DND-41 (cell line): ENCODE data around the gene KRTAP10-12.

ENCODE experiments used
- ATAC-seq: fragments of 200-7000 bp; cut with Tn5 transposase; 3 replicates; pipeline ENCODE4 v1.9.1; 2021; ENCODE audit warnings: low read depth; ENCODE audit not compliant: insufficient read depth
- DNase-seq: peaks from one replicate; pipeline ENCODE4 v3.0.0-alpha.2; 2020
- H2AFZ ChIP-seq: 2 replicates; pipeline ENCODE4 v1.6.0; 2012; ENCODE audit warnings: low read depth, low read length
- H3K27ac ChIP-seq: 2 replicates; pipeline ENCODE4 v1.5.1; 2012; ENCODE audit warnings: low read length, inconsistent platforms
- H3K27me3 ChIP-seq: fragments of 200-600 bp; sonication (generic); 2 replicates; pipeline ENCODE4 v1.6.0; 2012; ENCODE audit warnings: low read length, mild to moderate bottlenecking, inconsistent platforms; ENCODE audit not compliant: insufficient read depth, poor library complexity
- H3K36me3 ChIP-seq: 2 replicates; pipeline ENCODE4 v1.5.1; 2012; ENCODE audit warnings: low read length, inconsistent platforms; ENCODE audit not compliant: insufficient read depth
- H3K4me1 ChIP-seq: 2 replicates; pipeline ENCODE4 v1.5.1; 2012; ENCODE audit warnings: mild to moderate bottlenecking, low read length; ENCODE audit not compliant: insufficient read depth
- H3K4me2 ChIP-seq: 2 replicates; pipeline ENCODE4 v1.6.0; 2012; ENCODE audit warnings: mild to moderate bottlenecking, moderate library complexity, low read length, inconsistent platforms; ENCODE audit not compliant: insufficient read depth
- H3K4me3 ChIP-seq, 2 experiments: fragments of 200-600 bp in 1 of 2; shearing (Covaris generic) in 1 of 2; 2 replicates each; pipeline ENCODE4 v1.5.1; 2012 to 2016; ENCODE audit warnings: inconsistent platforms in 2 of 2, low read length in 2 of 2, mild to moderate bottlenecking in 2 of 2, low read depth in 1 of 2, moderate library complexity in 1 of 2
- H3K79me2 ChIP-seq: 2 replicates; pipeline ENCODE4 v1.6.0; 2012; ENCODE audit warnings: low read length, inconsistent platforms; ENCODE audit not compliant: insufficient read depth
- H3K9ac ChIP-seq: 2 replicates; pipeline ENCODE4 v1.6.0; 2012; ENCODE audit warnings: low read depth, mild to moderate bottlenecking, inconsistent platforms, low read length, moderate library complexity
- H3K9me3 ChIP-seq: 2 replicates; pipeline ENCODE4 v1.5.1; 2012; ENCODE audit warnings: low read length, moderate library complexity, mild to moderate bottlenecking, inconsistent platforms; ENCODE audit not compliant: insufficient read depth, severe bottlenecking
- H4K20me1 ChIP-seq: 2 replicates; pipeline ENCODE4 v1.6.0; 2012; ENCODE audit warnings: low read length; ENCODE audit not compliant: insufficient read depth
- CTCF ChIP-seq: IDR thresholded peaks from 2 replicates; pipeline ENCODE4 v1.5.1; 2012; ENCODE audit warnings: borderline replicate concordance, low read length, moderate library complexity, mild to moderate bottlenecking; ENCODE audit not compliant: poor library complexity, severe bottlenecking; ENCODE audit errors: extremely low read depth
- EZH2 ChIP-seq: IDR thresholded peaks from 3 replicates; pipeline ENCODE4 v1.6.1; 2012; ENCODE audit warnings: borderline replicate concordance, low read depth, mild to moderate bottlenecking, moderate library complexity, low read length, inconsistent platforms; ENCODE audit not compliant: severe bottlenecking

The KRTAP10-12 gene

GRCh38 chr21:44702973-44703730, 6.2 kb downstream of the KRTAP10-12 start:
- no peak overlapping the region for H2AFZ ChIP-seq
- H4K20me1 ChIP-seq: no peaks in the 10 kb centered on the region; the same call in 1 of the 2 replicates
- H3K4me1 ChIP-seq: no peaks in the 10 kb centered on the region
- no peak overlapping the region for H3K4me2 ChIP-seq
- no peaks in the 10 kb centered on the region for H3K9me3 ChIP-seq
- H3K27ac ChIP-seq: no peak overlapping the region
- no peak overlapping the region for H3K4me3 ChIP-seq
- H3K36me3 ChIP-seq: no peaks in the 10 kb centered on the region
- peaks cover 10% of the 10 kb centered on the region for H3K27me3 ChIP-seq
- no peaks in the 10 kb centered on the region for H3K79me2 ChIP-seq
- no peak for ATAC-seq
- no peak for DNase-seq
- H3K9ac ChIP-seq: no peak overlapping the region
- TF ChIP-seq EZH2: no peak
- no peak for TF ChIP-seq CTCF

- H3K27me3 ChIP-seq: peaks cover 12% of the 10 kb centered on the region
- no peak overlapping the region for H3K4me3 ChIP-seq
- no peak overlapping the region for H2AFZ ChIP-seq
- H3K36me3 ChIP-seq: no peaks in the 10 kb centered on the region
- H4K20me1 ChIP-seq: no peaks in the 10 kb centered on the region; the same call in 1 of the 2 replicates
- no peak overlapping the region for H3K9ac ChIP-seq
- TF ChIP-seq EZH2: no peak
- no peaks in the 10 kb centered on the region for H3K9me3 ChIP-seq
- no peak overlapping the region for H3K27ac ChIP-seq
- ATAC-seq: no peak
- H3K79me2 ChIP-seq: no peaks in the 10 kb centered on the region
- H3K4me2 ChIP-seq: no peak overlapping the region
- no peak for DNase-seq
- H3K4me1 ChIP-seq: no peaks in the 10 kb centered on the region
Measured at GRCh38 chr21:44703731-44704635, 7.0 kb downstream of the KRTAP10-12 start.

GRCh38 chr21:44704636-44705001, 7.6 kb downstream of the KRTAP10-12 start:
- Histone ChIP-seq H2AFZ (no peak overlapping the region), H3K79me2 (no peaks in the 10 kb centered on the region), H3K4me2 (no peak overlapping the region), H3K9me3 (no peaks in the 10 kb centered on the region), H3K4me3 (no peak overlapping the region), H3K36me3 (no peaks in the 10 kb centered on the region), H3K9ac (no peak overlapping the region), H3K4me1 (no peaks in the 10 kb centered on the region), H3K27ac (no peak overlapping the region), H4K20me1 (no peaks in the 10 kb centered on the region; the same call in 1 of the 2 replicates), H3K27me3 (peaks cover 12% of the 10 kb centered on the region)
- ATAC-seq (no peak), DNase-seq (no peak)
- TF ChIP-seq EZH2 (no peak), CTCF (no peak)
